HepG2 (cell line): ENCODE results near the gene RNF125. TPM values are rescaled to one million over a fixed set of nuclear protein-coding genes. Genes with fewer than 3 reads are reported as not detected.
A peak's percentile ranks its signal among the peaks of the same experiment; 100 is the strongest.

Experiments used
- ATAC-seq: fragments of 200-7000 bp; cut with Tn5 transposase; 3 replicates; pipeline ENCODE4 v1.9.1; 2020; ENCODE audit warnings: mild to moderate bottlenecking, moderate library complexity
- BruUV-seq: library from RNA; stranded (reverse); fragments of 400-500 nt; replicated peaks from 2 replicates; lab custom pipeline; 2021; lab: Mats Ljungman, UMichigan
- CTCF ChIA-PET: fragments of 300-600 bp; formaldehyde crosslinking; extraction: SDS; loops from one replicate; lab custom pipeline; 2021; ENCODE audit warnings: low total read pairs, inconsistent platforms, low intra/inter-chr PET ratio; lab: Yijun Ruan, JAX
- POLR2A ChIA-PET: fragments of 350-600 bp; sonication (Branson Sonifier 250); formaldehyde crosslinking; loops from one replicate; lab custom pipeline; 2020; ENCODE audit warnings: antibody characterized with exemption, inconsistent platforms; lab: Yijun Ruan, JAX
- DNase-seq: peaks from one replicate; pipeline ENCODE4 v3.0.0-alpha.2; 2015; ENCODE audit warnings: low spot score
- FAIRE-seq: peaks from 3 replicates; lab custom pipeline; 2011; peaks lifted over from hg19 to GRCh38; lab: Jason Lieb, UNC
- H2AFZ ChIP-seq: one replicate; pipeline ENCODE4 v1.6.1; 2011; ENCODE audit warnings: low read length, inconsistent platforms
- H3K27ac ChIP-seq: fragments of 300-600 bp; 3 replicates; pipeline ENCODE4 v1.8.0; 2011; ENCODE audit warnings: mixed run types, mild to moderate bottlenecking, mixed read lengths, low read length, inconsistent platforms; ENCODE audit not compliant: insufficient read depth; ENCODE audit errors: extremely low read length
- H3K27me3 ChIP-seq, 2 experiments: fragments of 200-600 bp in 1 of 2; 2 replicates in 1 of 2; 3 replicates in 1 of 2; pipeline versions ENCODE4 v1.6.0 to v1.8.0; 2011; ENCODE audit warnings: low read length in 2 of 2, mild to moderate bottlenecking in 2 of 2, moderate library complexity in 2 of 2, inconsistent platforms in 1 of 2; ENCODE audit not compliant: insufficient read depth in 2 of 2, control insufficient read depth in 1 of 2
- H3K36me3 ChIP-seq, 2 experiments: fragments of 200-600 bp in 1 of 2; replicated peaks in 1 of 2; 2 replicates in 1 of 2; 3 replicates in 1 of 2; pipeline versions ENCODE4 v1.5.1 to v1.8.0; 2011; ENCODE audit warnings: low read length in 2 of 2, inconsistent platforms in 1 of 2; ENCODE audit not compliant: insufficient read depth in 2 of 2, control insufficient read depth in 1 of 2
- H3K4me1 ChIP-seq: 2 replicates; pipeline ENCODE4 v1.5.1; 2012; ENCODE audit warnings: low read length, inconsistent platforms; ENCODE audit not compliant: insufficient read depth
- H3K4me2 ChIP-seq: 2 replicates; pipeline ENCODE4 v1.6.0; 2011; ENCODE audit warnings: low read depth, low read length, inconsistent platforms
- H3K4me3 ChIP-seq, 3 experiments: fragments of 200-600 bp in 1 of 3; sonication (generic), shearing (Covaris generic) in 1 of 3; replicated peaks in 1 of 3; 2 replicates each; pipeline ENCODE4 v1.5.1; 2011 to 2016; ENCODE audit warnings: low read length in 3 of 3, inconsistent platforms in 2 of 3, low read depth in 2 of 3, mild to moderate bottlenecking in 2 of 3, control low read depth in 1 of 3, mixed read lengths in 1 of 3; ENCODE audit not compliant: insufficient read depth in 1 of 3
- H3K79me2 ChIP-seq: one replicate; pipeline ENCODE4 v1.6.1; 2011; ENCODE audit warnings: low read length, inconsistent platforms; ENCODE audit not compliant: insufficient read depth
- H3K9ac ChIP-seq: 2 replicates; pipeline ENCODE4 v1.6.0; 2011; ENCODE audit warnings: mild to moderate bottlenecking, low read depth, low read length, inconsistent platforms; ENCODE audit not compliant: insufficient read depth
- H3K9me3 ChIP-seq: 2 replicates; pipeline ENCODE4 v1.5.1; 2012; ENCODE audit warnings: mild to moderate bottlenecking, low read length
- H4K20me1 ChIP-seq: 2 replicates; pipeline ENCODE4 v1.6.0; 2011; ENCODE audit warnings: inconsistent platforms, mild to moderate bottlenecking, low read length, moderate library complexity; ENCODE audit not compliant: insufficient read depth
- HNRNPUL1 ChIP-seq: fragments of 200-400 bp; formaldehyde crosslinking; IDR thresholded peaks from 2 replicates; pipeline ENCODE4 v1.6.1; 2017; ENCODE audit warnings: low read depth, mild to moderate bottlenecking, low read length, moderate library complexity
- HOXA3 ChIP-seq: sonication (generic); formaldehyde crosslinking; IDR thresholded peaks from 2 replicates; pipeline ENCODE4 v1.5.0; 2020; ENCODE audit warnings: missing genetic modification reagents
- SAP130 ChIP-seq: IDR thresholded peaks from 2 replicates; pipeline ENCODE4 v1.6.1; 2016; ENCODE audit warnings: low read depth
- WGBS: methylation state at CpG from one replicate; pipeline ENCODE4 v1.1.6; 2017; ENCODE audit warnings: low lambda C conversion rate; 5-methylcytosine and 5-hydroxymethylcytosine counted together
- in situ Hi-C: cut with HindIII; loops from 2 replicates; pipeline ENCODE4 v1.10.0; 2017; ENCODE audit warnings: low pct_unique_long_range_greater_than_20kb; ENCODE audit not compliant: extremely low pct_ligation_motif_present
- intact Hi-C: fragments of 100-400 bp; cut with micrococcal nuclease; formaldehyde crosslinking; loops from one replicate; pipeline ENCODE4 v1.10.0; 2022; ENCODE audit not compliant: unreplicated experiment
- polyA plus RNA-seq, 8 experiments: library from polyadenylated mRNA; depleted of rRNA in 3 of 8; stranded (reverse) in 7 of 8; unstranded in 1 of 8; fragments of >200 nt; fragmentation: Illumina TruSeq in 4 of 8; extraction: Trizol in 4 of 8; gene quantifications; 2 replicates each; pipeline versions ENCODE4 v1.2.1 to v1.2.3, GENCODE V29; 2011 to 2016; ENCODE audit warnings: low read depth in 4 of 8, missing spikeins in 1 of 8, mixed read lengths in 1 of 8; ENCODE audit not compliant: insufficient read depth in 1 of 8
- total RNA-seq, 5 experiments: library from RNA; depleted of rRNA; stranded (reverse); fragments of >200 nt; fragmentation: Illumina TruSeq; extraction: Trizol; gene quantifications; 2 replicates each; pipeline ENCODE4 v1.2.3, GENCODE V29; 2016; ENCODE audit warnings: low read depth in 1 of 5
- TF ChIP-seq, protein P1 (sequence below): sonication (generic); formaldehyde crosslinking; conservative IDR thresholded peaks from 2 replicates; pipeline ENCODE4 v1.8.1; 2023; ENCODE audit warnings: missing genetic modification reagents
- TF ChIP-seq, protein P2 (sequence below), 2 experiments: sonication (generic) in 1 of 2; formaldehyde crosslinking in 1 of 2; IDR thresholded peaks; 2 replicates each; pipeline versions ENCODE4 v1.4.0 to v1.6.1; 2016 to 2020; ENCODE audit warnings: borderline replicate concordance in 1 of 2, low read depth in 1 of 2, mild to moderate bottlenecking in 1 of 2, missing genetic modification reagents in 1 of 2

The RNF125 gene
- total and polyA plus RNA-seq, 2 of the 13 experiments (the other 11 are each of a cell fraction or from before 2014, with no cell fraction given) = 0.58 to 1.8 TPM

DNA sequence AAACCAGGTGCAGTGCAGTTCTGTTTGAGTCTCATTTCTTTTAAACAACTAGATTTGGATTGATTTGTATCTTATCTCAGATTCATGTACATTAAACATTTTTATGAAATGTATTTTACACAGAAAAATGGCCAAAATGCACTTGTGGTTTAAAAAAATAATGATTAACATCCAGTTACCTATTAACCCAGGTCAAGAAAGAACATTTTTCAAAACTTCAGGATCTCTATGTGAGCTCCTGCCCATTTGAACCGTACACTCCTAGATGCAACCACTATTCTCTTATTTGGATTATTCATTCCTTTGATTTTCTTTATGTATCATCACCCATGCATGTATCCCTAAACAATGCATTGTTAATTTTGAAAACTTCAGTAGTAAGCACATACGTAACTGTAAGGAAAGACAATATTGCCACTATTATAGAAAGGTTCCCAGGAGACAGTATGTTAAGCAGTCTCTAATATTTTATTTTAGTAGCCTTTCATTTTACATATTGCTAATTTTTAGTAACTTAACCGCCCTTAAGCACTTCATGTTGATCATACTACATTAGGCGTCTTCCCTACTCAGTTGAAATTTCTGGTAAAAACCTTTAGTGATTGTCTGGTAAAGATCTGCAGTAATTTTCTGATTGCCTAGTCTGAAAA is 95.8 kb downstream of the RNF125 start:
- CTCF ChIA-PET = no interaction called here
- Histone ChIP-seq H3K9ac (no peak overlapping the region), H4K20me1 (no peaks in the 10 kb centered on the region), H3K27ac (peak overlapping the region; percentile 24), H3K36me3 (peaks cover 7 to 42% of the 10 kb centered on the region in 2 experiments; a peak in 4 of 5 replicates), H3K9me3 (no peaks in the 10 kb centered on the region), H3K4me2 (peak overlapping the region; percentile 16; the same call in 1 of the 2 replicates), H2AFZ (no peak overlapping the region), H3K4me1 (peaks cover 24% of the 10 kb centered on the region), H3K79me2 (peaks cover 34% of the 10 kb centered on the region), H3K27me3 (no peaks in the 10 kb centered on the region; a peak in 1 of 5 replicates), H3K4me3 (no peak overlapping the region; a peak in 1 of 6 replicates)
- 0 out of 2 replicates have a peak, but pooled peaks have one; percentile 59 for TF ChIP-seq HNRNPUL1
- TF ChIP-seq, protein P1, sequence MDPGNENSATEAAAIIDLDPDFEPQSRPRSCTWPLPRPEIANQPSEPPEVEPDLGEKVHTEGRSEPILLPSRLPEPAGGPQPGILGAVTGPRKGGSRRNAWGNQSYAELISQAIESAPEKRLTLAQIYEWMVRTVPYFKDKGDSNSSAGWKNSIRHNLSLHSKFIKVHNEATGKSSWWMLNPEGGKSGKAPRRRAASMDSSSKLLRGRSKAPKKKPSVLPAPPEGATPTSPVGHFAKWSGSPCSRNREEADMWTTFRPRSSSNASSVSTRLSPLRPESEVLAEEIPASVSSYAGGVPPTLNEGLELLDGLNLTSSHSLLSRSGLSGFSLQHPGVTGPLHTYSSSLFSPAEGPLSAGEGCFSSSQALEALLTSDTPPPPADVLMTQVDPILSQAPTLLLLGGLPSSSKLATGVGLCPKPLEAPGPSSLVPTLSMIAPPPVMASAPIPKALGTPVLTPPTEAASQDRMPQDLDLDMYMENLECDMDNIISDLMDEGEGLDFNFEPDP (CRISPR knock-in tag) = no peak
- TF ChIP-seq, protein P2, sequence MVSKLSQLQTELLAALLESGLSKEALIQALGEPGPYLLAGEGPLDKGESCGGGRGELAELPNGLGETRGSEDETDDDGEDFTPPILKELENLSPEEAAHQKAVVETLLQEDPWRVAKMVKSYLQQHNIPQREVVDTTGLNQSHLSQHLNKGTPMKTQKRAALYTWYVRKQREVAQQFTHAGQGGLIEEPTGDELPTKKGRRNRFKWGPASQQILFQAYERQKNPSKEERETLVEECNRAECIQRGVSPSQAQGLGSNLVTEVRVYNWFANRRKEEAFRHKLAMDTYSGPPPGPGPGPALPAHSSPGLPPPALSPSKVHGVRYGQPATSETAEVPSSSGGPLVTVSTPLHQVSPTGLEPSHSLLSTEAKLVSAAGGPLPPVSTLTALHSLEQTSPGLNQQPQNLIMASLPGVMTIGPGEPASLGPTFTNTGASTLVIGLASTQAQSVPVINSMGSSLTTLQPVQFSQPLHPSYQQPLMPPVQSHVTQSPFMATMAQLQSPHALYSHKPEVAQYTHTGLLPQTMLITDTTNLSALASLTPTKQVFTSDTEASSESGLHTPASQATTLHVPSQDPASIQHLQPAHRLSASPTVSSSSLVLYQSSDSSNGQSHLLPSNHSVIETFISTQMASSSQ (IDR thresholded peaks at IDR 0.05; ENCODE audit: low read depth) = peak; percentile 66; the same call in 1 of the 2 replicates
- TF ChIP-seq, protein P2 (CRISPR knock-in tag; IDR thresholded peaks at IDR 0.05; ENCODE audit: borderline replicate concordance) = no peak
- 0 out of 2 replicates have a peak, but pooled peaks have one; percentile 11 for TF ChIP-seq SAP130 (CRISPR knock-in tag)
- no peak for TF ChIP-seq HOXA3 (CRISPR knock-in tag)
- DNase-seq (no peak), FAIRE-seq (no peak), ATAC-seq (peak; percentile 57; the same call in 2 of the 3 replicates)
- POLR2A ChIA-PET = interaction anchor here (1.2 kb wide), 1 partner anchor 23 kb away, joined by 3 read pairs; the partner anchor contains the start of gene RNF138
- in situ Hi-C loops (no loop called here), intact Hi-C loops (no loop called here)
- WGBS = 80% methylated on average over 4 of the region's 4 CpGs
- BruUV-seq = TSS peak; percentile 28
